HG03025 (cell line): ENCODE data around the gene WRNIP1.
A peak's percentile ranks its signal among the peaks of the same experiment; 100 is the strongest.
"Not testable (repeated sequence)": the region's sequence is repeated elsewhere in the genome, so short reads cannot be mapped to it uniquely, and the experiment has no call there.

Experiments used
- ATAC-seq: cut with Tn5 transposase; IDR thresholded peaks from one replicate; pipeline ENCODE4 v1.9.1; 2021; ENCODE audit warnings: mild to moderate bottlenecking, moderate library complexity; ENCODE audit not compliant: unreplicated experiment, low FRiP score

The WRNIP1 gene

DNA sequence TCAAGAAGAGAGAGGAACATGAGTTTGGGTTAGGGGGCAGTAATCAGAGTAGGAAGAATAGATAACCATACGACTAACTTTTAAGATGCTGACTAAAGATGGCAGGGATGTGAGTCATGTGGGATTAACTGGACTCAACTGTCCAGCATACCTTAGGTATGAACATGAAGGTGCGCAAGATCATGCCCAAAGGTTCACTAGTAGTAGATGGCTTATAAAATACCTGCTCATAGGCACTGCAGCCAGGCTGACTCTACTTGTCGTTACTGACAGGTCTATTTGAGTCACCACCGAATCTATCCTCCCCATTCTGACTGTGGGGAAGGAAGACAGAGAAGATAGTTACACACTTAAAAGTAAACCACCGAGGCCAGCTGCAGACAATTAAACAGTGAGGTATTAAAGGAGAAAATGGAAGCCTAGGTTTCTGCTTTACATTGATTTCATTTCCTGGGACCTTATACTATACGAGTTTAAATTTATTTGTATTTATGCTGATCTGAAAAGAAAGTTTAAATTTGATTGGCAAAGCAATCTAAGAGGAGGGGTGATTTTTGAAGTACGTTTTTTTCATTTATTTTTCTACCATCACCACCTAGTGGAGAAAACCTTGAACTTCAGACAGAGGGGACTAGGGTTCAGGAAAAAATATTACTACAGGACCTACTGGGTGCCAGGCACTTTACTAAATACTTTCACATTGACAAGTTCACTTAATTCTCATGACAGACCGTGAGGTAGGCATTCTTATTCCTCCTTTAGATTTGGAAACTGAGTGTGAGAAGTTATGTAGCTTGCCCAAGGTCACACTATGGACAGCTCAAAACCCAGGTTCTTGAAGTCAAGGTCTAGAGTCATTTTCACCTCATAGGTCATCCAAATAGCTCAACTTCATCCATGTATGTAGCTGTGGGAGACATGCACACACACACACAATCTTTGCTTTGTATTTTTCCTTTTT lies 4.0 kb upstream of the WRNIP1 start:
- no peak for ATAC-seq

DNA sequence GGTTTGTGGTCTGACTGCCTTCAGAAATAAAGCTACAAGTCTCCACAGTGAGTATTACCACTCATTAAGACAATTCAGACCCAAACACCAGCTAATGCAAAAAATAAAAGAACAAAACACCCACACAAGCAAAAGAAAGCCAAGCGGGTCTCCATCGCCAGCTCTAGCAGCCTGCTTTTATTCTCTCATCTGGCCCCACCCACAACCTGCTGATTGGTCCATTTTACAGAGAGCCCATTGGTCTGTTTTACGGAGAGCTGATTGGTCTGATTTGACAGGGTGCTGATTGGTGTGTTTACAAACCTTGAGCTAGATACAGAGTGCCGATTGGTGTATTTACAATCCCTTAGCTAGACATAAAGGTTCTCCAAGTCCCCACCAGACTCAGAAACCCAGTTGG lies 2.3 kb upstream of the WRNIP1 start:
- ATAC-seq, result not testable (repeated sequence)

DNA sequence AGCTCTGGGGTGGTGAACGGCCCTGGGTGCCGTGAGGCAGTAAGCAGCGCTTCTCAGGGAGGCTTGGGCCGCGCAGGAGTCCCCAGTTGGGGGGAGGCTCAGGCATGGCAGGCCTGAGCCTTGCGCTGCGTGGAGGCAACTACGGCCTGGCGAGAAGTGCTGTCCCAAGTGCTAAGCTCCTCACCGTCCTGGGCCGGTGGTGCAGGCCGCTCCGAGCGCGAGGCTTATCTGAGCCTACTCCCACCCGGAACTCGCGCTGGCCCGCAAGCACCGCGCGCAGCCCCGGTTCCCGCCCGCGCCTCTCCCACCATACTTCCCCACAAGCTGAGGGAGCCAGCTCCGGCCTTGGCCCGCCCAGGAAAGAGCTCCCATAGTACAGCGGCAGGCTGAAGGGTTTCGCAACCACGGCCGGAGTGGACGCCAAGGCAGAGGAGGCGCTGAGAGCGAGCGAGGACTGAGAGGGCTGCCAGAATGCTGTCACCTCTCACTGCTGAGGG lies 1.8 kb upstream of the WRNIP1 start:
- no peak for ATAC-seq

DNA sequence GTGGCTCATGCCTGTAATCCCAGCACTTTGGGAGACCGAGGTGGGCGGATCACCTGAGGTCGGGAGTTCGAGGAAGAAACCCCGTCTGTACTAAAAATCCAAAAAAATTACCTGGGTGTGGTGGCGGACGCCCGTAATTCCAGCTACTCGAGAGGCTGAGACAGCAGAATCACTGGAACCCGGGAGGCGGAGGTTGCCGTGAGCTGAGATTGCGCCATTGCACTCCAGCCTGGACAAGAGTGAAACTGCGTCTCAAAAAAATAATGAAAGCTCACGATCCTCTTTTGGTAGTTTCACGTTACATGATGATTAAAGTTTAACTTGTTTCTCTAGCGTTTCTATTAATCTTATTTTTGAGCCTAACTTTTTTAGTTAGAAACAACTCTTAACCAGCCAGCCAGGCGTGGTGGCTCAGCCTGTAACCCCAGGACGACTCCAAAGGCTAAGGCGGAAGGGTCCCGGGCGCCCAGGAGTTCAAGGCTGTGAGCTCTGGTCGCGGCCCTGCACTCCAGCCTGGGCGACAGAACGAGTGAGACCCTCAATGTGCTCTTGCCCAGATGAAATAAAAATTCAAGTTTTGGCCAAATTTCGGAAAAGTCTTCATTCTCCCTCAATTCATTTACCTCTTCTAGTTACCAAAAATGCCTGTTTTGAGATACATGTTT lies 1.2 kb upstream of the WRNIP1 start:
- ATAC-seq, result no peak

DNA sequence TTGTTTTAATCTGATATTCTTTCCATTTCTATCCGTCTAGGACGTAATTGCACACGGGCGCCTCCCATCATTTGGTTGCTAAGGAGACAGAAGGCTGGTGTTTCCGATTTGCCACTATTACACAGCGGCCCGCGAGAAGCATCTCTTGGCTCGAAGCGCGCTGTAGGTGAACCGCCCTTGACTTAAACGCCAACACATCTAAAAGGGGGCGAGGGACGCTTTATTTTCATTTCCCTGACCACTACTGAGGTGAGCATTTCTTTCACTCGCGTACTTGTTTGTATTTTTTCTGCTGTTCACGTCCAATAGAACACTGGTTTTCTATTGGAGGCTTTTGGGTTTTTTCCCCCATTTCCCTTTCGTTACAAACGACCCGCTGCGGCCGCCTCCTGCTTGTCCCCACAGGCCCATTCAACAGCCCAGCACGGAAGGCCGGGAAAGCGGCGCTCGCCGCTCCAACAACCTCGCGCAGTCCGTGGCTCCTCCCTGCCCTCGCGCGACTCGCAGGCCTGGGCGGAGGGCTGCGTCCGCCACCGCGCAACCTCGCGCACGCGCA lies 505 bp upstream of the WRNIP1 start:
- ATAC-seq, result peak; percentile 58

DNA sequence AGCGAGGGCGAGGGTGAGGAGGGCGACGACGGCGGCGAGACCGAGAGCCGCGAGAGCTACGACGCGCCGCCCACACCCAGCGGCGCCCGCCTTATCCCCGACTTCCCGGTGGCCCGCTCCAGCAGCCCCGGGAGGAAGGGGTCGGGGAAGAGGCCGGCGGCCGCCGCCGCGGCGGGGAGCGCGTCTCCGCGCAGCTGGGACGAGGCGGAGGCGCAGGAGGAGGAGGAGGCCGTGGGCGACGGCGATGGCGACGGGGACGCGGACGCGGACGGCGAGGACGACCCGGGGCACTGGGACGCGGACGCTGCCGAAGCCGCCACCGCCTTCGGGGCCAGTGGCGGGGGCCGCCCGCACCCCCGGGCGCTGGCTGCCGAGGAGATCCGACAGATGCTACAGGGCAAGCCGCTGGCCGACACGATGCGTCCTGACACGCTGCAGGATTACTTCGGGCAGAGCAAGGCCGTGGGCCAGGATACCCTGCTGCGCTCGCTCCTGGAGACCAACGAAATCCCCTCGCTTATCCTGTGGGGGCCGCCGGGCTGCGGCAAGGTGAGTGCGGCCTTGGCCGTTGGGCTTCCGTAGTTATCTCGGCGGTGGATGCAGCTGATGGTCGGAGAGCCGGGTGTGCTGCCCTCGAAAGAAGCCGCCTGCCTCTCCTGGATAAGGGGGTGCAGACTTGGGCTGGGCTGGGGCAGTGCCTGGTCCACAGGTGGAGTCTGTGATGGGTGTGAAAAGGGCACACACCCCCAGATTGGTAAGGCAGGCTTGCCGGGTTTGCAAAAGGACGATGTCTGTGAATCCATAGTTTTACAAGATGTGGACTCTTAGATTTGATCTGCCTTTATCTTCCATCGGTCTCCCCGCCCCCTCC lies 938 bp downstream of the WRNIP1 start:
- ATAC-seq, result peak; percentile 31

DNA sequence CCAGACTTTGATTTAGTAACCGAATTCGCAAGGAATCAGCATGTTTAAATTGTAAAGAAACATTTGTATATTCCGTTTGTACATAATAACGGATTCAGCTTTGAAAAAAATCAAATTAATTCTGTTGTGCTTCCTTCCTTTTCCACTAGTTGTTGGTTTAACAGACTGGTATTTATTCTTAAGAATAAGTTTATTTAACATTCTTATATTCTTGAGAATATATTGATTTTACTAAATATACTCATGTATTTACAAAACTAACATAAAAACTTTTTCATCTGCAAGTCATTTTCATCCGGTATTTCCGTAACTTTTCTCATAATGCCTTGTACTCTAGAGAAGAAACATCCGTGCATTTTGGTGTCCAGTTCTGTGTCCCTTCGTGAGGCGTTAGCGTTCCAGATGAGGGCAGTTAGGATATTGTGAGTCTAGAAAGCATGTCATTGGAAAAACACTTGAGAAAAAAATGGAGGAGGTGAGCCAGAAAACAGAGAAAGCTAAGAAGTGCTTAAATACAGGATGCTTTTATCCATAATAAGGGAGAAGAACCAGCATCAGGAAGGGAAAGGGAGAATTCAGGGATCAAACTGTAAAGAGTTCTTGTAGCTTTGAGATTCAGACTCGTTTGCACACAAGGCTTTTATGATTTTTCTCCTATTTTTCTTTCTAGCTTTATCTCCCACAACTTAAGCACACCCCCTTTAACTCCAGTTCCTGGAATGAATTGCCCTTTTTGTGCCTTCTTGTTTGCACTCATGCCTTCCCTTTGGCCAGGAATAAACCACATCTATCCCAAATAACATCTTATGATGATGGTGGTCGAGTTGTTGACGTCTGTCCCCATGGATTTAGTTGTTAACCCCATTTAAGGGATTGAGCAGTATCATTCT lies 1.8 kb downstream of the WRNIP1 start:
- no peak for ATAC-seq

DNA sequence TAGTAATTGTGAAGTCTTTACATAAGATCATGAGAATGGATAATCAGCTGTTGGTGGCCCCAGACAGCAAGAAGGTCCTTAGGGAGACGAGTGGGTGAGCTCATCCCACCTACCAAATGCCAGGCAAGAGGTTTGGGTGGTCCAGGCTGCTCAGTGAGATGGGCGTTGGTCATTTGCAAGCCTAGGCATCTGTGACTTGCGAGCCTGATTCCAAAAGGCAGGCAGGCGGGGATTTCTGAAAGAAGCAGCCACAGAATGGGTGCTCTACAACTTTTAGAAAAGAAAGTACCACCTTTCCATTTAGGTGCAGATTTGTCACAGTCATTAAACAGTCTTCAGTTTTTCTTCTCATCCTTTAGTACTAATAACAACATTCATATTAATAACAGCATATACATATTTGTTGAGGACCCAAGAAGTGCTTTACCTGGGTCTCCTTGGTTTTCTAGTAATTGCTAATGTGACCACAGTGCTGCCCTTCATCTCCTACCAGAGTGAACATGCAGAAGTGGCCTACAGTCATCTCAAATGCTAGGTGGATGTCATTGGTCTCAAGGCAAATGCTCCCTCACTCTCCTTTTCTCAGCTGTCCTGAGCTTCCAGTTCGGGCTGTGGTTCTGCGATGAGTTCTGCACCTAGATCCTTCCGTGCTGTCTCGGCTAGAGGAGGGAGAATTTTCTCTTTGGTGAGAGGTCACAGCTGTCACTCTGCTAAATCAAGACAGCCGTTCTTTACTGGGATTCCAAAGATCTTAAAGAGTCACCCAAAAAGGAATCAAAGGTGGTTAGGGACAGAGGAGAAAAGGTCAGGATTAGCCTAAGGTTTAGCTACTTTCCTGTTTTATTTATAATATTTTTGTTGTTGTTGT lies 2.7 kb downstream of the WRNIP1 start:
- ATAC-seq, result no peak

DNA sequence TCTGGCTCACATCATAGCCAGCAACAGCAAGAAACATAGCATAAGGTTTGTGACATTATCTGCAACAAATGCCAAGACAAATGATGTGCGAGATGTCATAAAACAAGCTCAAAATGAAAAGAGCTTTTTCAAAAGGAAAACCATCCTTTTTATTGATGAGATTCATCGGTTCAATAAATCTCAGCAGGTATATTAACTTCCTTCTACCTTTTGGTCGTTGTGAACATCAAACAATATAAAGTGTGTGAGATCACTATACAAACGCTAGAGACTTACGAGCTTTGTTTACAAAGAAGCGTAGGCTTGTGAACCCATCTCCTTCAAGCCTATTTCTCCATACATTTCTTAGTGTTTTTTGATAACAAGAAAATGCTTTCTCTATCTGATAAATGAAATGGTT lies 3.5 kb downstream of the WRNIP1 start:
- ATAC-seq, result no peak

DNA sequence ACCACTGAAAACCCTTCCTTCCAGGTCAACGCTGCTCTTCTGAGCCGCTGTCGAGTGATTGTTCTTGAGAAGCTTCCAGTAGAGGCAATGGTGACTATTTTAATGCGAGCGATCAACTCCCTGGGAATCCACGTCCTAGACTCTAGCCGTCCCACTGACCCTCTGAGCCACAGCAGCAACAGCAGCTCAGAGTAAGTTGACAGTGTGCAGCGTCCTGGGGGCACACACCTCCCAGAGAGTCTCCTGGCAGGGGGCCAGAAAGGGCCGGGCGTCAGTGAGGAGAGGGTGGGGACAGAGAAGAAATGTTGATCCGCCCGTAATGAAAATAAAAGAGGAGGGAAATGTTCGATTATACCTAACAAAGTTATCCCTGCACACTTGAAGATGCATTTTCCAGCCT lies 5.0 kb downstream of the WRNIP1 start:
- no peak for ATAC-seq

DNA sequence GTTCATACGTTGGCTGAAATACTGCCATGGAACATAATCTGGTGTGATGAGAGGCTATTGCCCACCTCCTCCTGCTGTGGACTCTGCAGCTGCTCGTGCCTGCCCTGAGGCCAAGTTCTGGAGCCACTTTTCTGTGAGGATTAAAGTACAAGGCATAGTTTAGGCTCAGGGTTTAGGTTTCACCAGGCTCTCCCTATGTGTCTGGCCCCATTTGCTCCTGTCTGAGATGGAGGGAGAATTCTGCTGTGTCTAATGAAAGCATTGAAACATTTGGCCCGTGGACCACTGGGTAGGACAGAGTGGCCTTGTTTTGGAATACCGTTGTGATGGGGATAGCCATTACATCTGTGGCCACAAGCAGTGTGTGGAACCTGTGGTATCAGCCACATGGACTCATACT lies 5.9 kb downstream of the WRNIP1 start:
- no peak for ATAC-seq

DNA sequence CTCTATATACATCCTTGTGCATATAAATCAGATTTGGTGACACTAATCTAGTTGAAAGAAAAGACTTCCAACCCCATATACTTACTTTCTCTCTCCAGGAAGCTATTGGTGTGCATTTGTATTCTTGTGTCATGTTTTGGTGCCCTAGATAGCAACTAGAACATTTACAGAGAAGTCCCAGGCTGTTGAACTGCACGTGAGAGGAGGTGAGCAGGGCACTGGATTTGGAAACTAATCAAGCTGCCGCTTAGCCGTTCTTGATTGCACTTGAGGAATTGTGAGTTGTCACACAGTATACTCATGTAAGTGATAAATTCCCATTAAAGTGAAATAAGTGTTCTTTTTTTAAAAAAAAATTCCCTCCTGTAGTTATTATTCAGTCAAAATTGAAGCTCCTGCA lies 7.6 kb downstream of the WRNIP1 start:
- ATAC-seq, result no peak

DNA sequence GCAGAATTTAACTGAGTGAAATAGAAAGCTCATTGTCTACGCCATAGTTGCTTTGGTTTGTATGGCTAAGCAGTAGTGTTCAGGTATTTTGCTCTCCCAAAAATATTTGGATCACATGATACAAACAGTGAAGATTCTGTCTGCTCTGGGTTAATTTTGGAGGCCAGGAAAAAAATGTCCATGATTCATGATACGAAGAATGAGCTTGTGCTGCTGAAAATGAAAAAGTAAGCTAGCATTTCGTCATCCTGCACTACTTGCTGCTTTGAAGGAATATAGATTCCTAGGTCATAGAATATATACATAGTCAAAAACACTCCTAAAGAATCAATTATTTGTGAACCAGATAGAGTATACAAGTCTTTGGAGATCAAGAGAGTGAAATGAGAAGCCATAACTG lies 8.3 kb downstream of the WRNIP1 start:
- no peak for ATAC-seq

DNA sequence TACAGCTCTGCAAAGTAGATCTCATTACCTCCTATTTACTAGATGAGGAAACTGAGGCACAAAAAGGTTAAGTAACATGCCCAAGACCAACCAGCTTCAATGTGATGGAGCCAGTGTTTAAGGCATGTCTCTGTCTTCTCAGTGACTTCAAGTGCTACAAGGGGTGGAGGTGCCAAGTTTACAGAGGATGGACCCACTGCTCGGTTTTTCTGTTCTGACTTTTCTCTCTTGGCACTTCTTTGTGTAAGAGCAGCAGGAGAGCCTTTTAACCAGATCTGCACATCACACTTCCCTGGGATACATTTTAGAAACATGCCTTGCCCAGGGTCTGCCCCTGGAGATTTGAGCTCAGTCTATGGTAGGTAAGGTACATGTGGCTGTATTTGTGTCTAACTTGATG lies 9.8 kb downstream of the WRNIP1 start:
- ATAC-seq, result no peak

DNA sequence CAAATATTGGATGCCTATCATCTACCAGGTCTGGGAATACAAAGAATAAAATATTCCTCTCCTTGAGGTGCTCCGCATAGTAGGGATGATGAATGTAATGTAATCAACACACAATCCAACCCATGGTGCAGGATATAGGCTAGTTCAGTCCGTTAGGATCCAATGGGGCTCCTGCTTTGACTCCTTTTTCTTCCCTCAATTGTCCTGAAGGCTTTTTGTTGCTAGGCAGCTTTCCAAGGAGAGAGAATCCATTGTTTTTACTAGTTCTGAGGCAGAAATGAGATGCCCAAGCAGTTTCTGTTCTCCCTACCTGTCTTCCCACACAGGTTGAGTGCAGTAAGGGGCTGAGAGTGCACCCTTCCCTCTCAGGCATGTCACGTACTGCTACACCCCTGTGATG lies 12.1 kb downstream of the WRNIP1 start:
- no peak for ATAC-seq

DNA sequence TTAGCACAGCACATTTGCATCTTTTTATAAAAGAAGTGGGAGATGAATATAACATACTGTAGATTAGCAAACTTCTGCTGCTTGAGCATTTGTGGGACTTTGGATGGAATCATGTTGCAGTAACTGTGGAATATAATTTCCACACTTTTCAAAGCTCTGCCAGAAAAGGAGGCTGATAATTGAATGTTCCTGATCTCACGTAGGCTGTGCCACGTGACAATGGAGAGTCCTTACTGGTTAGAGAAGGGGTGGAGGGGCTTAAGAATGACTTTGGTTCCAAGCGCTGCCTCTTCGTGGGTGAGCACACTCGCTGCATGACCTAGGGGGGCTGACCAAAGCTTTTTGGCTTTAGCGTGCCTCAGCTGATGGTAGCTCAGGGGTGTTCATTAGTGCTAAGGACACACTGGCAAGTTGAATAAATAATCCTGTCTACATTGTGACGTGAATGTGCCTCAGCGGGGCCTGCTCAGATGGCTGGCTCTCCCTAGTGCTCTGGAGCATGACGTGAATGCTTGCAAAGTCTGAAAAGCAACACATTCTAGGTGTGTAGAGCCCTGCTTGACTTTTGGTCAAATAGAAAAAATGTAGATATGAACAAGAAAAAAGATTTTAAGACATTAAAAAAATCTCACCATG lies 15.0 kb downstream of the WRNIP1 start:
- no peak for ATAC-seq

DNA sequence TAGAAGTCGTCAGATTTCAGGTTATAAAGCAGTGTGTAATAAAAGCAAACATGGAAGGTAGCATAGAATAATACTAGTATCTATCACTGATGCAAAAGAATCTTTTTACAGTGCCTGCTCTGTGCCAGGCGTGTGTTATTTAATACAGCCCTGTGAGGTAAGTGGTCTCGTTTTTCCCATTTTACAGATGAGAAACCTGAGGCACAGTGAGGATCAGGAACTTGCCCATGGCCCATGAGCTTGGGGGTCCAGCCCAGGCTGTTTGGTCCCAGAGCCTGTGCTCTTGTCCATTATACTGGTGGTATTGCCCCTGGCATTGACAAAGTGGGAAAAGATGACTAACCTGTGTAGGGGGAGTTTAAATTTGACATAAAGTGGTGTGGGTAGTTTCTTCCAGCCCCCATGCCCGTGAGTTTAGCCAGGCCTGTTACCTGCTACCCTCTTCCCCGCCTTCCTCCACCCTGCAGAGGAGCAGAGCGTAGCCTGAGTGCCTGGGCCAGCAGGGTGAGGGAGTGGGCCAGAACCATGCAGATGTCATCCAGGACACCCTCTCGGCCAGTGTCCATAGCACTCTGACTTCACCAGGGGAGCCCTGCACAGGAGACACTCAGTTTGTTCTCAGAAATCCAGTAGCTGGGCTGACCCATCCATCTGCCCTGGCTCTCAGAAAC lies 16.6 kb downstream of the WRNIP1 start:
- ATAC-seq, result no peak

DNA sequence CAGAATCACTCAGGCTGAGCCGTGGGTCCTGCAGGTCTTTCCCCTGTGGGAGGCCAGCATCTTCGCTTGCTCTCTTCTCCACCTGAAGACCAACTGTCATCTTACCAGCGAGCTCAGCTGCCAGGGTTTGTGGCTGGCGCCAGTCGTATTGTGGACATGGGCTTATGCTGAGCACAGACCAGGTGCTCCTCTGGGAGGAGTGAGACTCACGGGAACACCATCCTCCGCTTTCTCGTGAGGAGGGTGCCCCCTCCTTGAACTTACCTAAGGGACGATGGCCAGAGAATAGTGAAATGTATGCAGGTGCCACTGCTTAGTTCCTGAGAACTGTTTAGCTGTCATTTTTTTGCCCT lies 17.1 kb downstream of the WRNIP1 start:
- no peak for ATAC-seq
